ENCODE measurements around the gene AMDHD2.

Gene AMDHD2

GRCh38 chr16:2483939-2484897 lies 36.0 kb upstream of the AMDHD2 start:
- no peak for DNase-seq

- DNase-seq: no peak
These were observed 35.2 kb upstream of the AMDHD2 start for GRCh38 chr16:2484898-2485508.

- no peak for DNase-seq
These were observed 34.2 kb upstream of the AMDHD2 start for GRCh38 chr16:2485811-2486507.

- DNase-seq: no peak
These were observed 33.3 kb upstream of the AMDHD2 start for GRCh38 chr16:2486645-2487516.

- DNase-seq: no peak
These were observed 32.7 kb upstream of the AMDHD2 start for GRCh38 chr16:2487517-2487842.

GRCh38 chr16:2487903-2488531 lies 32.2 kb upstream of the AMDHD2 start:
- no peak for DNase-seq

- DNase-seq: no peak
These were observed 30.6 kb upstream of the AMDHD2 start for GRCh38 chr16:2489581-2489980.

GRCh38 chr16:2490190-2491105 lies 29.7 kb upstream of the AMDHD2 start:
- no peak for DNase-seq

GRCh38 chr16:2492292-2492691 lies 27.9 kb upstream of the AMDHD2 start:
- no peak for DNase-seq

- DNase-seq: no peak
These were observed 26.6 kb upstream of the AMDHD2 start for GRCh38 chr16:2493605-2494004.

- DNase-seq: no peak
These were observed 25.6 kb upstream of the AMDHD2 start for GRCh38 chr16:2494616-2495015.

- DNase-seq: no peak
These were observed 25.1 kb upstream of the AMDHD2 start for GRCh38 chr16:2495041-2495440.

GRCh38 chr16:2496223-2497115 lies 23.7 kb upstream of the AMDHD2 start:
- no peak for DNase-seq

- no peak for DNase-seq
These were observed 23.0 kb upstream of the AMDHD2 start for GRCh38 chr16:2497116-2497630.

- no peak for DNase-seq
These were observed 22.3 kb upstream of the AMDHD2 start for GRCh38 chr16:2497695-2498484.

GRCh38 chr16:2498531-2499253 lies 21.5 kb upstream of the AMDHD2 start:
- no peak for DNase-seq

- DNase-seq: no peak
These were observed 20.7 kb upstream of the AMDHD2 start for GRCh38 chr16:2499454-2499853.

- DNase-seq: no peak
These were observed 20.2 kb upstream of the AMDHD2 start for GRCh38 chr16:2499890-2500429.
